Activated CD4-positive, alpha-beta T cell treated with anti-CD3 and anti-CD28 coated beads, Interleukin-2, amount 50 U/mL, for 48 hours (primary cell): ENCODE data around the gene GTF2B.
"Not testable (repeated sequence)": the region's sequence is repeated elsewhere in the genome, so short reads cannot be mapped to it uniquely, and the experiment has no call there.

ENCODE experiments used
- DNase-seq, 2 experiments: peaks; one replicate each; pipeline ENCODE4 v3.0.0-alpha.2; 2020

The GTF2B gene, protein sequence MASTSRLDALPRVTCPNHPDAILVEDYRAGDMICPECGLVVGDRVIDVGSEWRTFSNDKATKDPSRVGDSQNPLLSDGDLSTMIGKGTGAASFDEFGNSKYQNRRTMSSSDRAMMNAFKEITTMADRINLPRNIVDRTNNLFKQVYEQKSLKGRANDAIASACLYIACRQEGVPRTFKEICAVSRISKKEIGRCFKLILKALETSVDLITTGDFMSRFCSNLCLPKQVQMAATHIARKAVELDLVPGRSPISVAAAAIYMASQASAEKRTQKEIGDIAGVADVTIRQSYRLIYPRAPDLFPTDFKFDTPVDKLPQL

DNA sequence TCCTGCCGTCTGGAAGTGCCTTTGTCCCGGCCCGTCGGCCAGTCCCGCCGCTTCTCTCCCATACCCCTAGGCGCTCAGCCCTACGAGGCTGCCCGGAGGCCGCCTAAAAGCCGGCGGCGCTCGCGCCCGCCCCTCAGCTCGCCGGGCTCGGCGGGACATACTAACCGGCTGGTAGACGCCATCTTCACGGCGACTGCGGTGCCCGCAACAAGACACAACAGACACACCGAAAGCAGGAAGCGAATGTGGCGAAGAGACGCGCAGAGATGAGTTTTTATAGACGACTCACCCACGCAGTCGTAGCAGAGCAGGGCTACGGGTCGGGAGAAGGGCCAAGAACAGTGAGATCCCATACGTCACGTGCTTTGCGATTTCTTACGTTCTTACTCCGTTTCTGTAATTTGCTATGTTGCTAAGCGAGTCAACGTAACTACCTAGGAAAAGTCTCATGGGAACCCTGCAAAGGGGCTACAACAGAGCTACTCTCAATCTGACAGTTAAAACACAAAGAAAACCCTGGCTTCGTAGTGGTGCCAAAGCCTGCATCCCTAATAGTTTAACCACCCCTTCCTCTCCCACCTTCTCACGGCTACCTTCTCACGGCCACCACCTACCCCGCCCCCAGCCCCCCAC is at the start of gene GTF2B:
Gene GTF2B, minus strand, starts transcription at position 250 of the 633 bp plus-strand sequence. Its CDS starts 68 bp downstream, at position 182.
- peak; percentile 90 to 94 for DNase-seq

DNA sequence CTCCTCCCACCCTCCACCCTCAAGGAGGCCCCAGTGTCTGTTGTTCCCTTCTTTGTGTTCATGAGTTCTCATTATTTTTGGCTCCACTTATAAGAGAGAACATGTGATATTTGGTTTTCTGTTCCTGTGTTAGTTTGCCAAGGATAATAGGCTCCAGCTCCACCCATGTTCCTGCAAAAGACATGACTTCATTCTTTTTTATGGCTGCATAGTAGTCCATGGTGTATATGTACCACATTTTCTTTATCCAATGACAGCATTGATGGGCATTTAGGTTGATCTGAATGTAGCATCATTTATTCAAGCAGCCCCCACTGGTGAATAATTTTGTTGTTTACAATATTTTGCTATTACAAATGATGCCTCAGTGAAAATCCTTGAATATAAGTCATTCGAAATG is 47.2 kb upstream of the GTF2B start:
- not testable (repeated sequence) for DNase-seq

DNA sequence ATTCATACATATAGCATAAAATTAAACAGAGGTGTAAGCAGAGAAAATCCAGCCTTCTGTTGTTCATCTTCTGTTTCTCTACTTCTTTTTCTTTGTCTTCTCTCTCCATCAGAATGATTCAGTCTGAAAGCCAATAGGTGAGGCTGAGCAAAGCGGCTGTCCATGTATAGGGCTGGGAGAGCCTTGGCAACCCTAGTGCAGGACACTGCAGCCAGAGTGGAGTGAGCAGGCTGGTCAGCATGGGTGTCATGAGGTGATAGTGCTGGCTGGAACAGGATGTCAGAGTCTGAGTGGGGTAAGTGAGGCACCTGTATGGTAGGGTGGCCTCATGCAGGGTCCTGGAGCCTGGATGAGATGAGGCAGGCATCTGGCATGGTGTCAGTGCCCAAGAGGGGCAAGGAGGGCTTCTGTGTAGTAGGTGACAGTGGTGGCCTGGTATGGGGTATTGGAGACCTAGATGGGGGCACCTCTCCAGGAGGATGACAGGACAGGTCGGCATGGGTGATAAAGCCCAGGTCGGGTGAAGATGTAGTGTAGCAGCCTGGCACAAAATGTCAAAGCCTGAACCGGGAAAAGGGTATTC is 45.5 kb upstream of the GTF2B start:
- no peak for DNase-seq

DNA sequence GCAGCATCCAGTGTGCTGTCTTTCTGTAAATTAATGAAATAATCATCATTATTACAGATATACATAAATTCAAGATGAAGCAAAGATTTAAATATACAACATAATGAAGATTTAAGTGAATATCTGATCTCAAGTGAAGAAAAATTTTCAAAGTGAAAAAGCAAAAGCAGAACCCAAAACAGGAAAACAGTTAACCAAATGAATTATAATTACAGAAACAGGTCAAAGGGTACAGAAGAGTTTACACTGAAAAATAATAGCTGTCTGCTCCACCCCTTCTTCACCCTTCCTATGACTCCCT is 44.8 kb upstream of the GTF2B start:
- no peak for DNase-seq

DNA sequence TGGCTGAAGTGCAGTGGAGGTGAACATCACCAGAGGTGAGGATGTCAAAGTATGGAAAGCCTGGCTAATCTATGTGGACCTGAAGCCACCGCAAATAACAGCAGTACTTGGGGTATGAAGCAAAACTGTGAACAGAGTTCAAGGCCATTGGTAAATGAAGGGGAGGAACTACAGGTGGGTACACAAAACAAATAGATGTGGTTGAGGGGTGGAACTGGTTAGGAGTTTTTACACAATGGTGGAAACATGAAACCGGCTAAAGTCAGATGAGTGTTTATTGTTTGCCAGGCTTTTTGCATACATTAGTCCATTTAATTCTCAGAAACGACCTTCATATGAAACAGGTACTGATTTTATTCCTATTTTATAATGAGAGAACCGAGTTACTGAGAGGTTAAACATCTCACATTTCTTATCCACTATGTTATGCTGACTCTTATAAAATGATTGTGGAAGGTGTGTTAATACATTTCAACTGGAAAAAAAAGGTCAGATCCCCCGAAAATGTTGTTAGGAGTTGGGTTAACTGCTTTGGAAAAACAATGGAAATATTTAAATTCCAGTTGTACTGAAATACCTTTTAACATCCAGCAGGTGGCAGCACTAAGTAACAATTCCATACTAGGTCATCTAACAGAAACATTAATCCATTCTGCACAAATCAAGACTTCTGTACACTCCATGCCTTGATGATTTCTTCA is 44.3 kb upstream of the GTF2B start:
- no peak for DNase-seq

DNA sequence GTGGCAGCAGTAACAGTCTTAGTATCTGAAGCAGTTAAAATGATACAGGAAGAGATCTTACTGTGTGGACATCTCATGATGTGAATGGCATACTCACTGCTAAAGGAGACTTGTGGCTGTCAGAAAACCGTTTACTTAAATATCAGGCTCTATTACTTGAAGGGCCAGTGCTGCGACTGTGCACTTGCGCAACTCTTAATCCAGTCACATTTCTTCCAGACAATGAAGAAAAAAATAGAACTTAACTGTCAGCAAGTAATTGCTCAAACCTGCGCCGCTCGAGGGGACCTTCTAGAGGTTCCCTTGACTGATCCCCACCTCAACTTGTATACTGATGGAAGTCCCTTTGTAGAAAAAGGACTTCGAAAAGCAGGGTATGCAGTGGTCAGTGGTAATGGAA is 38.8 kb upstream of the GTF2B start:
- DNase-seq, result not testable (repeated sequence)

DNA sequence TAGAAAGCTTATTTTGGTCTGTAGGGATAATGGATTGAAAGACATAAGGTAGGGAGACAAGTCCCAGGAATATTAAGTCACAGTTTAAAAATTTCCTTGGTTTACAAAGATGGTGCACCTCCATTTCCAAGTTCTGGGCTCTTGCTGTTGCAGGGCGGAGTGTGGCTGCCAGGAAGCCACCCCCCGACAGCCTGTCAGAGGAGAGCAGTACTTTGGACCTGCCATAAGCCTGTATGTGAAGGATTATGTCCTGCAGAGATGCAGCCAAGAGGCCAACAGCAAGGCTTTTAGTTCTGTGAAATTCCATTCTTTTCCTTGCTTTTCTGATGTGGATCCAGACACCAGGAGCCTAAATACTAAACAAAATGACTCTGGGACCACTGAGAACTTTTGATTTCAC is 31.9 kb upstream of the GTF2B start:
- DNase-seq, result no peak

DNA sequence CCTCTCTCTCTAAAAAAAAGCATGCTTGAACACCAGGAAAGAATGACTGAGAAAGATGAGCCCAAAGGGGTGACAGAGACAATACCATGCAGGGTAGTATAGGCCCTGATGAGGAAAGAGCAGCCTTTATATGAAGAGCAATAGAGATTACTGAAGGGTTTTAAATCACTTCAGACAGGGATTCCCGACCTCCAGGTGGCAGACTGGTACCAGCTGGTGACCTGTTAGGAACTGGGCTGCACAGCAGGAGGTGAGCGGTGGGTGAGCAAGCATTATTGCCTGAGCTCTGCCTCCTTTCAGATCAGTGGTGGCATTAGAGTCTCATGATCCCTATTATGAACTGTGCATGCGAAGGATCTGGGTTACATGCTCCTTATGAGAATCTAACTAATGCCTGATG is 30.8 kb upstream of the GTF2B start:
- DNase-seq, result no peak

DNA sequence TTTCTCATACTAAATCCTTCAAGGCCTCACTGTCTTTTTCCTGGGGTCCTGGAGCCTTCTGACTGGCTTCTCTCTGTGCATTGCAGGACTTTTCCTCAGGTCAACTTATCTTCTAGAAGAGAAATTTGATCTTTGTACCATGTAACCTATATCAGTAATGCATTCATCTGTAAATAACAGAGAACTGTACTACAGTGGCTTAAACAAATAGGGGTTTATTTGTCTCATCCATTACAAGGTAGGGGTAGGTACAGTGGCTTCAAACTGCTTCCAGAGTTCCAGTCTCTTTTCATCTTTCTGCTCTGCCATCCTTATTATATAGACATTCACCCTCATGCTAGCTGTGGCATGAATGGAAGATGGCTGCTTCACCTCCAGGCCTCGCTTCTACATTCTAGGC is 29.5 kb upstream of the GTF2B start:
- no peak for DNase-seq

DNA sequence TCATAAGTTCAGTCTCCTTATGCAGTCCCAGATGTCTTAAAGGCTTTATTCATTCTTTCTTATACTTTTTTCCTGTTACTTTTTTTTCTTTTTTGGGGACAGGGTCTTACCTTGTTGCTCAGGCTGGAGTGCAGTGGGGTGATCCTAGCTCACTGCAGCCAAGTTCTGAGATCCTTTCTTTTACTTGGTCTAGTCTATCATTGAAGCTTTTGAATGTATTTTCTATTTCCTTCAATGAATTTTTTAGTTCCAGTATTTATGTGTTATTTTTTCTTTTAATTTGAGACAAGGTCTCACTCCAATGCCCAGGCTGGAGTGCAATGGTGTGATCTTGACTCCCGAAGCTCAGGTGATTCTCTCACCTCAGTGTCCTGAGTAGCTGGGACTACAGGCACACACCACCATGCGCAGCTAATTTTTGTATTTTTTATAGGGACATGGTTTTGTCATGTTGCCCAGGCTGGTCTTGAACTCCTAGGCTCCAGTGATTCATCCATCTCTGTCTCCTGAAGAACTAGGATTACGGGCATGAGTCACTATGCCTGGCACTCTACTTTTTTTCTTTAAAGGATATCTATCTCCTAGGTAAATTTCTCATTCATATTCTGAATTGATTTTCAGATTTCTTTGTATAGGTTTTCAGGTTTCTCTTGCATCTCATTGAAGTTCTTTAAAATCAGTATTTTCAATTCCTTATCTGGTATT is 26.1 kb upstream of the GTF2B start:
- DNase-seq, result no peak

DNA sequence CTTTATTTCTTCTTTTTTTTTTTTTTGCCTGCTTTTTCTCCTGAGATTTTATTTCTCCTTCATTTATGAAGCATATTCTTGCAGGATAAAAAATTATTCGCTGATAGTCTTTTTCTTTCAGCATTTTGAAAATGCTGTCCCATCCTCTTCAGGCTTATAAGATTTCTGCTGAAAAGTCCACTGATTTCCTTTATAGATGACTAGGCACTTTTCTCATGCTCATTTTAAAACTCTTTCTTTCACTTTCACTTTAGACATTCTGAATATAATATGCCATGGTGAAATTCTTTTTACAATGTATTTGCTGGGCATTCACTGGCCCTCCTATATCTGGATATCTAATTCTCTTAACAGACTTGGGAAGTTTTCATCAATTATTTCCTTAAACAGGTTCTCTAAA is 25.5 kb upstream of the GTF2B start:
- DNase-seq, result no peak

DNA sequence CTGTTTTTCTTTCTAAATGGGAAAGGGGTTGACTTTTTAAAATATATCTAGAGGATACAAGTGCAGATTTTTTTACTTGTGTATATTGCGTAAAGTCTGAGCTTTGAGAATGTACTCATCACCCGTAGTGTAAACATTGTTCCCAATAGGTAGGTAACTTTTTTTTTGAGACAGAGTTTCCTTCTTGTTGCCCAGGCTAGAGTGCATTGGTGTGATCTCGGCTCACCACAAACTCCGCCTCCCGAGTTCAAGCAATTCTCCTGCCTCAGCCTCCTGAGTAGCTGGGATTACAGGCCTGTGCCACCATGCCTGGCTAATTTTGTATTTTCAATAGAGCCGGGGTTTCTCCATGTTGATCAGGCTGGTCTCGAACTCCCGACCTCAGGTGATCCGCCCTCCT is 20.4 kb upstream of the GTF2B start:
- not testable (repeated sequence) for DNase-seq

DNA sequence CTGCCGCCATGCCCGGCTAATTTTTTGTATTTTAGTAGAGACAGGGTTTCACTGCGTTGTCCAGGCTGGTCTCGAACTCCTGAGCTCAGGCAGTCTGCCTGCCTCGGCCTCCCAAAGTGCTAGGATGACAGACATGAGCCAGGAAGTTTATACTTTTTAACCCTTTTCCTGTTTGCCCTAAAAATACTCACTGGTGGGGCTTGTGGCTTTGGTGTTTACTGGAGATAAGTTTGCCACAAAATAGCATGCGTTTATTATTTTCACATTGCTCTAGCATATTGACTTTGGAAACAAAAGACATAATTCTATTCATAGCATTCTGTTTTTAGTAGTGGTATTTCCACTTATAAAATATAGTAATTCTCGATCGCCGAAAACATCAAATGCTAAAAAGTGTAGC is 19.8 kb upstream of the GTF2B start:
- DNase-seq, result no peak

DNA sequence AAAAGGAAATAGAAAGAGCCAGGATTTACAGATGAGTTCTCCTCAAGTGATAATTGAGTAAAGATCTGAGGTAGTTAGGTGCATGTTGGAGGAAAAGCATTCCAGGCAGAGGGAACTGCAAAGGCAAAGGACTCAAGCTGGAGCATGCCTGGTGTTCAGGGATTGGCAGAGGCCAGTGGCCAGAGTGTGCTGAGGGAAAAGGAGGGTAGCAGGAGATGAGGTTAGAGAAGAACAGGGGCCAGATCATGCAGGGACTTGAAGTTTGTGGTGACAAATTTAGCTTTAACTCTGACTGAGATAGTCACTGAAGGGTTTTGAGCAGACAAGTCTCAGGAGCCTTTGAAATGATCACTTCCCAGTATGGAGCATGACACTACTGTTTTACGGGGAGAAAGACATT is 19.0 kb upstream of the GTF2B start:
- no peak for DNase-seq

DNA sequence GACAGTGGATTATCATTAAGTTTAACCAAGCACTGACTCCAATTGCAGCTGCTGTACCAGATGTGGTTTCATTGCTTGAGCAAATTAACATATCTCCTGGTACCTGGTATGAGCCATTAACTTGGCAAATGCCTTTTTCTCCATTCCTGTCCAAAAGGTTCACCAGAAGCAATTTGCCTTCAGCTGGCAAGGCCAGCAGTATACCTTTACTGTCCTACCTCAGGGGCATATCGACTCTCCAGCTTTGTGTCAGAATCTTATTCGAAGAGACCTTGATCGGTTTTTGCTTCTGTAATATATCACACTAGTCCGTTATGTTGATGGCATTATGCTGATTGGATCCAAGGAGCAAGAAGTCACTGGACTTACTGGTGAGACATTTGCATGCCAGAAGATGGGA is 9.5 kb upstream of the GTF2B start:
- no peak for DNase-seq

DNA sequence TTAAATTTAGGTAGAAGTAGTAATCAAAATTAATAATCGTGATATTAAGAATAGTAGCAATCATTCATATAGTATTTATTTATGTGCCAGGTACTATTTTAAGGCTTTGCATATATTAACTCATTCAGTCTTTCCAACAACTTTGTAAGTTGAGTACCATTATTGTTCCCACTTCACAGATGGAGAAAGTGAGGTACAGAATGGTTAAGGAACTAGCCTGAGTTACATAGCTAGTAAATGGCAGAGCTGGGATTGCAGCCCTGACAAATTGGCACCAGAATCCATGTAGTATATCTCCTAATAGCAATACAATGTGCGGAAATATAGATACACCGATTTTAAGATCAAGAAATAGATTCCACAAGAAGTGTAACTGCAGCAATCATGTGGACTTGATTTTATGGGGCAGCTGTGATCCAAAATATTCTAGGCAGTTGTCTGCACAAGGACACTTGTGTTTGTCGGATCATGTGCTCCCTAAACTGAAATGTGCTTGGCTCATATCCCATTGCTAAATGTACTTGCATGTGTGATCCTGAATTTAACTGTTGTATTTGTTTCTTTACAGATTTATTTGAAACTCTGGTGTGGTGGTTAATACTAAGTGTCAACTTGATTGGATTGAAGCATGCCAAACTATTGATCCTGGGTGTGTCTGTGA is 5.8 kb upstream of the GTF2B start:
- DNase-seq, result no peak

DNA sequence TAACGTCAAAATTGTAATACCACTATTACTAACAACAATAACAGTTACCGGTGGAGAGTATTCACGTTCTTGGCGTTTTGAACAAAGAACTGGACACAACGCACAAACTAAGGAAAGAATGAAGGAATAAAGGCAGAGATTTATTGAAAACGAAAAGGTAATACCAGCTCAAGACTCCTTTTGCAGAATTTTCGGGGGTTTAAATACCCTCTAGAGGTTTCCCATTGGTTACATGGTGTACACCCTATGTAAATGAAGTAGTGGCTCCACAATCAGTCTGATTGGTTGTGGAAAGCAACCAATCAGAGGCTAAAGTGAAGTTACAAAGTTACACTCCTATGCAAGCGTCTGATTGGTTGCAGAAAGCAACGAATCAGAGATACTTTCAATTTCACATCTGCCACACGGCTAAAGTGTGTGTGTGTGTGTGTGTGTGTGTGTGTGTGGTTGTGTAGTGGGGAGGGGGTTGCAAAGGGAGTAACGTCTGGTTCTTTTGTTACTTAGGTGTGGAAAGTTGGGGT is 1.1 kb upstream of the GTF2B start:
- DNase-seq, result no peak

DNA sequence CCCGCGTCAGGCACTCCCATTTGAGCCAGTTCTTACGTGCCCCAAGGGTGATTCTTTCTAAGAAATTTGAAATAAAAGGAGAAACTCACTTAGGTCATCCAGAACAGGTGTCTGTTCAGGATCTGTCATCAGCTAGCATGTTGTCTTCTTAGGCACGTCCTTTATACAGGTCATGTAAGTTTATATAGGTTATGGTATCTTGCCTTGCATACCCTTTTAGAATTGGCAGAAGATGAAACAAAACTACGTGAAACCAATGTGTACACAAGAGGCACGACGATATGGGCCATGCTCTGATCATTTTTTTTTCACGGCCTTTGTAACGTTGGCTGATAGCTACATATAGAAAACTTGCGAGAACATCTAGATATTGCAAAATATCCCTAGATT is 579 bp upstream of the GTF2B start:
- DNase-seq, result no peak

DNA sequence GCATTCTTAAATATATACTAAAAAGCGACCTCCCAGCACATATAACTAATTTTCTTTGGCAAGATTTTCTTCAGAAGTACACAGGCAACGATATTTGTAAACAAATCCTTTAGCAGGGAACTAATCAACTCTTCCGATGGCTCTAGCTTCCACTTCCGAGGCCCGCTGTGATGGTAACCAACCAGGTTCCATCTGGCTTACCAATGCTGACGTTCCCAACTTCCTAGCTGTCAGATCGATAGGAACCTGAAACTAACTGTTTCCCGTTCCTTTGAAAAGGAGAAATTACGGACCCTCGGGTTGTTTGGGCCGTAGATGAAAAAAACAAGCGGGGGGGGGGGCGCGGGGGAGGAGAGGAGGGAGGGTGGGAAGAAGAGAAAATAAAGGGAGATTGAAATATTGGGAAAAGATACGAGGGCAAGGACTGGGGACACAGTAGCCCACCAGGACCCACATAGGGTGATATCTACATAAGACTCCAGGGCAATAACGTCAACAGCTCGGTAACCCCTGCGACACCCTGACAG is 513 bp downstream of the GTF2B start:
- DNase-seq, result peak; percentile 26 to 39

DNA sequence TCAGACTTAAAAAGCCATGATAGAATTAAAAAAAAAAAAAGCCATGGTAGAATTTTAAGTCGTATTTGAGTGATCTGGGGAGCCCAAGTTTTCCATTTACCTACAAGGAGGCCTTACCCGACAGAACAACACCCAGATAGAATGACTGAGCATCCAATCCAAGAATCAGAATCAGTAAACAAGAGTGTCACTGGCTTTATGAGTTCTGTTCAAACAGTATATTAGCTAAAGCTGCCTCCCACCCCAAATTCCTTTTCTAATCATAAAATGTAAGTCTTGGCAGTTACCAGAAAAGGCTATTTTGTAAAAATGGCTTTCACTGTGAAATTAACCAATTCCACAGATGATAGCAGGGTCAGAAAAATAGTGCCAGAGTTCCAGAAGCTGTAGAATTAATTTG is 1.2 kb downstream of the GTF2B start:
- DNase-seq, result no peak

DNA sequence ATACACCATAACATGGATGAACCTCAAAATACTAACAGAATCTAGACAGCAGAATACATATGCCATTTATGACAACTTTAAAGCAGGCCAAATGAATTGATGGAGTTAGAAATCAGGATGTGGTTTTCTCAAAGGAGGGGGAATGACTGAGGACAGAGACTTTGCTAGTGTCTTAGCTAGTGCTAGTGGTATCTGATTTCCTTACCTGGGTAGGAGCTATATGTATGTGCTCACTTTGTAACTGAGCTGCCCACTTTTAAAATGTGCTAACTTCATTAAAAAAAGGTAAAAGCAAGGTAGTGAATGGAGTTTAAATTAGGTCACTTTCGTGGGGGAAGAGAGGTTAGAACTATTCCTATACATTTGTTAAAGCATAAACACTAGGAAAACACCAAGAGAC is 2.6 kb downstream of the GTF2B start:
- no peak for DNase-seq

DNA sequence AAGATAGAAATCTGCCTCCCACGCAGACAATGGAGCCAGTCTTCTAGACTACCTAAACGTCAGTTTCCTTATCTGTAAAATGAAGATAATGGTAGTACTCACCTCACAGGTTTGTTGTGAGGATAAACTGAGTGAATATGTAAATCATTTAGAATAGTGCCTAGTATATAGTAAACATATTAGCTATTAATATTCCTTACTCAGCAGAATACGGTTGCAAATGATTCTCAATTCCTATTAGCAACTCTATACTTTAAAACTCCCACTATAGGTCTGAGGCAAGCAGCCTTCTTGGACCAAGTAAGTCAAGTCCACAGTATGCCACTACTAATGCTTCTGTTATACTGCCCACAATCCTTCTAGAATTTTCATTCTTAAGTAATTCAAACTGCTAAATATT is 5.4 kb downstream of the GTF2B start:
- no peak for DNase-seq
